GM19193 (cell line): ENCODE data around the gene ZBTB42.

ENCODE experiments used
- POLR2A ChIP-seq: IDR thresholded peaks from 4 replicates; pipeline ENCODE4 v1.6.1; 2011; ENCODE audit not compliant: insufficient read depth, insufficient read length; ENCODE audit errors: extremely low read depth

ZBTB42 gene

DNA sequence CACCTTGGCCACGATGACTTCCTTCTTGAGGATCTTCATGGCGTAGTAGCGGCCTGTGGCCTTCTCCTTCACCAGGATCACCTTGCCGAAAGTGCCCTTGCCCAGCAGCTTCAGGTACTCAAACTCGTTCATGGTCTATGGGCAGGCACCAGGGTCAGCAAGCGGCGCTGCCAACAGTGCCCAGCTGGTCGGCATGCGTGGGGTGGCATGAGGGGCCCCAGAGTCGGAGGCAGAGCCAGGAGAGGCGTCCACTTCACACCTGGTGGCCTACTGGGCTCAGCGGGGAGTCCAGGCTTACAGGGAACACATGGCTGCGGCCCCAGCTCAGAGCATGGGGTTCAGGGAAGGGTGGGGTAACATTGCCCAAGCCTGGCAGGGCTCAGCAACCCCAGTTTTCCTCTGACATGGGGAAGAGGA is 25.8 kb upstream of the ZBTB42 start:
- TF ChIP-seq POLR2A, result no peak

DNA sequence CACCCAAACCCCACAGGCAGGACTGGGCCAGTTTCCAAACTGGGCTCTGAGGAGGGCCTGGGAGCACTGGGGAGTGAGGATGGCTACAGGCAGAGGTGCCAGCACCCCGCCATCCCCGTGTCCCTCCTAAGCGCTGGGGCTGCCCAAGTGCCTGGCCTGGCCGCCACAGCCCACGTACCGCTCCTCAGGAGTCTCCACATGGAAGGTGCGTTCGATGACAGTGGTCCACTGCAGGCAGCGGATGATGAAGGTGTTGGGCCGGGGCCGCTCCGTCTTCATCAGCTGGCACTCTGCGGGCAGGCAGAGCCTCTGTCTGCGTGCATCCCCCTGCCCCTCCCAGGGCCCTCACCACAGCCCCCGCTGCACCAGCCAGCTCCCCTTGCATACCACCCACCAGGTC is 24.4 kb upstream of the ZBTB42 start:
- no peak for TF ChIP-seq POLR2A

DNA sequence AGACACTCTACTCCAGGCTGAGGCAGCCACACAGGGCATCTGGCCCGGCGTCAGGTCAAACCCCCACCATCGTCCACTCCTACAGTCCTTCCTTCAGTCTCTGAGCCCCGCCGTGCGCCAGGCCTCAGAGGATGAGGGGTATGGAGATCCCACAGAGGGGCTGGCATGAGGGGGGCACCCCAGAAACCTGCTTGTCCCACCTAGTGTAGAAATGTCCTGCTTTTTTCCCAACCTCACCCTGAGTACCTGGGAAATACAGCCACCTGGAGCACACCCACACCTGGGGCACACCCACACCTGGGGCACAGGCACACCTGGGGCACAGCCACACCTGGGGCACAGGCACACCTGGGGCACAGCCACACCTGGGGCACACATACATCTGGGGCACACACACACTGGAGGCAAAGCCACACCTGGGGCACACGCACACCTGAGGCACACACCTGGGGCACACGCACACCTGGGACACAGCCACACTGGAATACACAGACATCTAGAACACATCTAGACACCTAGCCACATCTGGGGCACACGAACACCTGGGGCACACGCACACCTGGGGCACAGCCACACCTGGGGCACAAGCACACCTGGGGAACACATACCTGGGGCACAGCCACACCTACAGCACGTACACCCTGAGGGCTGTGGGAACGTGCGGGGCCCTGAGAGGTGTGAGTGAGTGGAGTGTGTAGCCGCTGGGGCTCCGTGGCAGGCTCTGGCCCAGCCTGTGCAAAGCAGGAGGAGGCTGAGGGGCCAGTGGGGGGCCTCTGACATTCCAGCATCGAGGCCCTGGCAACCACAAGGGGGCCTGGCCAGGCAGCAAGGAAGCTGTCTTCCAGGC is 23.7 kb upstream of the ZBTB42 start:
- TF ChIP-seq POLR2A, result no peak

DNA sequence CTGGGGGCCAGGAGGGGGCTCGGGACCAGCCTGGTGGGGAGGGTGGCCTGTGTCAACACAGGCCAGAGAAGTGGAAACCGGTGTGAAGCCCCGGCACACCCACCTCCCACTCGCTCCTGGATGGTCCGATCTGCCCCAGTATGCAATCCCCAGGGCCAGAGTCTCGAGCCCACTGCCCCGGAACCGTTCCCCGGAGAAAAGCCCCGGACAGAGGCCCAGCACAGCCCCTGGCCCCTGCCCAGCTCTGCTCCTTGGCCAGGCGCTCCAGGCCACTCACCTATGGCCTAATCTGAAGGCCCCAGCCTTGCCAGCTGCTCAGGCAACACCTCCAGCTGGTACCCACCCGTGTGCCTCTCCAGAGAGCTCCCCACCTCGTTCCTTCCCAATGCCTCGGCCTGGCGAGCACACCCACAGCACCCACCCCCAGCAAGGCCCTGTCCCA is 23.1 kb upstream of the ZBTB42 start:
- TF ChIP-seq POLR2A, result no peak

DNA sequence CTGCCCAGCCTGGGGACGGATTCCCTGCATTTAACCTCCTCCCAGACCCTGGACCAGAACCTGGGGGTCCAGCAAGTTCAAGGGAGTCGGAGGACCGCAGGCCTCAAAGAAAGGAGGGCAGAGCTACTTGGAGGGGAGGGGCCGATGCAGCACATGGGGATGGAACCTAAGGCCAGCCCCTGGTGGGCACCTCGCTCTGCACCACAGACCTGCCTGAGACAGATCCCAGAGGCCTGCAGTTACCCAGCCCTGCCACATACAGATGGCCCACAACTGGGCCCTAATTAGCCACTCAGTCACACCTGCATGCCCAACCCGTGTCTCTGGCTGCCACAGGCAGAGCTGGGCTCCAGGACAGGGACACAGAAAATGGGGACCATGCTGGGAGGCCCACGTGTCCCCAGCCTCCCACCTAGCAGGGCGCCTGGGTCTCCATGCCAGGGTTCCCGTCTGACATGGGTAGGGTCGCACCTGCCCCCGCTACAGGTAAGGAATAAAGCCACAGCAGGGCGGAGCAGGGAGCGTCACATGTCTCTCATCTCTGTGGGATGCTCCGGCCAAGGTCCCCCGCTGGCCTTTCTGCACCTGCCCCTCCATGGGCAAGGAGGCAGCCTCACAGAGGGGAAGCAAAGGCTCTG is 22.1 kb upstream of the ZBTB42 start:
- no peak for TF ChIP-seq POLR2A

DNA sequence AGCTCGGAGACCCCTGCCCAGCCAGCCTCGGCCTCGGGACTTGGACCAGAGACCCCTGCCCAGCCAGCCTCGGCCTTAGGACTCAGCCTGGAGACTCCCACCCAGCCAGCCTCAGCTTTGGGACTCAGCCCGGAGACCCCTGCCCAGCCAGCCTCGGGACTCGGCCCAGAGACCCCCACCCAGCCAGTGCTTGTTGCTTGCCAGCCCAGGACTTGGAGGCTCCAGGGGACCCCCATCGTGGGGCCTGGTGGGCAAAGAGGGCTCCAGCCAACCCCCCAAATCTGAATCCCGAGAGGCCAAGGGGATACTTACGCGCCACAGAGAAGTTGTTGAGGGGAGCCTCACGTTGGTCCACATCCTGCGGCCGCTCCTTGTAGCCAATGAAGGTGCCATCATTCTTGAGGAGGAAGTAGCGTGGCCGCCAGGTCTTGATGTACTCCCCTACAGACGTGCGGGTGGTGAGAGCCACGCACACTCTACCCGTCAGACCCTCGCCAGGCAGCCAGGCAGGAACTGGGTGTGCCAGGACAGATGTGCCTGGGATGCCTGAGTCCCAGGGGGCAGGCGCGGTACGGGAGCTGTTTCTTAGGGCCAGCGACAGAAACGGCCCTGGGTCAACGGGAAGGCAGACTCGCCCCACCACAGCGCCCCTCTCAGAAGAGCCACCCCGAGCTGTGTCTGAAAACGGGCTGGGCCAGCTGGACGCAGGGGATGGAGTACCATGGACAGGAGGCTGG is 21.0 kb upstream of the ZBTB42 start:
- no peak for TF ChIP-seq POLR2A

DNA sequence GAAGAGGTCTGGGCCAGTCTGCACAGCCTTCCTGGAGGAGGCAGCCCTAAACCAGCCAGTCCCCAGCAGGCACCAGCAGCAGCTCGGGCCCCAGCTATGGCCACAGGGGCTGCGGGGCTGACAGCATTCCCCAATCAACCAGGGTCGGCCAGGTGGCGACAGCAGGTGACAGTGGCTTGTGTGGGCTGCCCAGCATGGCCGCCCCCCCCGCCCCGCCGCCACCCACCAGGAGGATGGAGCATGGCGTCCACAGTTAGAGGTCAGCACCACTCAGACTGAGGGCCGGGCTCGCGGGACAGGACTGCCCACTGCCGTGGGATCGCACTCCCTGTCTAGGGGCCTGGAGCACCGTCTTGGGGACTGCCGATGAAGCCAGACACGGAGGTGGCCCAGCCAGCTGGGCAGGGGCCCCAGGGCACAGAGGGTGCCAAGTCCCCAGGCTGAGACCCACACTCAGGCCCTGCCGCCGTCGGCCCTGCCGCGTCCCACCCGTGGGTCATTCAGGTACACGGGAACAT is 20.3 kb upstream of the ZBTB42 start:
- no peak for TF ChIP-seq POLR2A

DNA sequence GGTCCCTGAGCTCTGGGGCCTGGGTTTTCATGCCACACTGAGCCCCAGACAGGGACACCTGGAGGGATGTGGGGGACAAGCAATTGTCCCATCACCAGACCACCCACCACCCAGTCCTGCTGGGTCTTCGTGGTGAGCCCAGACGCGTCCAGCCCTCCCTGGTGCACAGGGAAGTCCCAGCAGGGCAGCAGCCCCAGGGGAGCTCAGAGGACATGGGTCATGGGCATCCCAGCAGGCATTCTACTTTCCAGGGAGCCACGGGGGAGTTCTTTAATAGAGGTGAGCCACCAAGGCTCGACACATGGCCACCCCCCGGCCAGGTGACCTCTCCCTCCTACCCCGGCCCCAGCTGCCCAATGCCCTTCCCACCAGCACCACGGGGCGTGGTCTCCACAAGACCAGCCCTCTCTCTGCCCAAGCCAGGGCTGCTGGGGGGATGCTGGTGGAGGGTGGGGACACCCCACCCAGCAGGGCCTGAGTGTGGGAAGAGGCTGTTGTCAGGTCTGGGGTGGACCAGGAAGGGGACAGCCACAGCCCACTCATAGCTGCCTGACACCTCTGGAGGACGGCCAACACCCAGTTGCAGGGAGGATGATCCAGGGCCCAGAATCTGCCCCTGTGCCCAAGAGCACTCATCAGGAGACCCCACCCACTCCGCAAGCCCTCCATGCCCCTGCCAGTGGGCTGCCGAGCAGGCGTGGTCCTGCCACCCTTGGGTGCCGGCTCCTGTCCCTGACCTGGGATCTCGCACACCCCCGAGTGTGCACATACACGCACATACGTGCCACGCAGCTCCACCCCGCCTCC is 19.4 kb upstream of the ZBTB42 start:
- TF ChIP-seq POLR2A, result no peak

DNA sequence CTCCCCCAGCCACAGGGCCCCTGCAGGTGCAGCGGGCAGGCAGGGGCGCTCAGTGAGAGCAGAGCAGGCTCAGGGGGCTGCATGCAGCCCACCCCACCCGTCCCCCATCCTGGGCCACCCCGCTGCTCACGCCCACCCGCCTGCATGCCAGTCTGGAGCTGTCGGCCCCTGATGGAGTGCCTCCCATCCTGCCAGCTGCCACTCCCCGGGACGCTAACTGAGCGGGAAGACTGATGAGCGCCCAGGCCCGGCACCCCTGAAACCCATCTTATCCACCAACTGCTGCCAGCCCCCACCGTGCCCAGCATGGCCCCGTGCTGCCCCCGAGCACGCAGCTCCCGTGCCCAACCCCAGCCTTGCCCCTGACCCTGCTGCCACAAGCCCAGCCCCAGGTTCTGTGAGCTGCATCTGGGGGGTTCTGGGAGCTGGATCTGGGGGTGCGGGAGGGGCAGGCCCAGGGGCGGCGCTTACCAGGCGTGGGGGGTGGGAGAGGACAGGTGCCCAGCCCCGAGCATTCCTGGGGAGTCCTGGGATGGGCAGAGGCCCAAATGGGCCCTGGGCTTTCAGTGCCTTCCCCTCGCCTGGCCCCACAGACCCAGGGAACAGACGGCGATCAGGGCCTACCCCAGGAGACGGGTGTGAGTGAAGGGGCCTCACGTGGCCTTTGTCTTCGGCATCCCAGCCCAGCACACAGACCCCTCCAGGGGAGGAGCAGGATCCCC is 18.7 kb upstream of the ZBTB42 start:
- no peak for TF ChIP-seq POLR2A

DNA sequence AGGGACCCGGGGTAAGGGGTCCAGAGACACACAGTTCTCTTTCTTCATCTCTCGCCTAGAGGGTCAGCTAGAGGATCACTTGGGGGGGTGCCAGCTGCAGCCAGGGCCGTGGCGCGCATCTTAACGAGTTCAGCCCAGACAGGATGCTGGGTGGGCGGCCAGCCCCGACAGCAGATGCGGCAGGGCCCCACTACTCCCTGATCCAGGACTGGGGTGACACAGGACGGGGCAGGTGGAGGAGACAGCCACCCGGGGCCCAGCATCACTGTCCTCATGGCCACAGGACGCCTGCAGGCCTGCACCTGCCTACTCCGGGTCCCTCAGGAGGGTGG is 18.1 kb upstream of the ZBTB42 start:
- no peak for TF ChIP-seq POLR2A

DNA sequence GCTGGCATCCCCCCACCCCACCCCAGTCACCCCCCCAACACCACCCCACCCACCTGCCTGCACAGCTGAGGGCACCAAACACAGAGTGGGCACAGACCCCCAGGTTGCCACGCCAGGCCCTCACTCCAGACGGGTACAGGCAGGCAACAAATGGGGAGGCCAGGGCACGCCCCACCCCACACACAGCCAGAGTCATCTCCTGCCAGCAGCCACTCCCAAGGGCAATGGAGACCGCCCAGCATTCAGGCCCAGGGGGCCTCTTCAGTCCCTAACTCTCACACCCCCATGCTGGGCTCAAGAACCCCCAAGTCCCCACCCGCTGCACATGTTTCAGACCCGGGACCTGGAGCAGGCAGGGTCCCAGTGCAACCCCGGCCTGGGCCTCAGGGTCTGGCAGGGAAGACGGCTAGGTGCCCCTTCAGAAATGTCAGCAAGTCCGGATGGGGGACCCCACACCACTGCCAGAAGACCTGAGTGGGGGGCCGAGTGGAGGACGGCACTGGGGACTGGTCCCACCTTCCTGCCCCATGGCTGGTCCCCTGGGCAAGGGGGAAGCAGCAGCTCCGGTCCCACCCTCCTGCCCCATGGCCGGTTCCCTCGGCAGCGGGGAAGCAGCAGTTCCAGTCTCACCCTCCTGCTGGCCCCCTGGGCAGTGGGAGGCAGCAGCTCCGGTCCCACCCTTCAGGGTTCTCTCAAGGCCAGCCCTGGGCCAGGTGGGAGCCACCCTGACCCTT is 17.2 kb upstream of the ZBTB42 start:
- no peak for TF ChIP-seq POLR2A

DNA sequence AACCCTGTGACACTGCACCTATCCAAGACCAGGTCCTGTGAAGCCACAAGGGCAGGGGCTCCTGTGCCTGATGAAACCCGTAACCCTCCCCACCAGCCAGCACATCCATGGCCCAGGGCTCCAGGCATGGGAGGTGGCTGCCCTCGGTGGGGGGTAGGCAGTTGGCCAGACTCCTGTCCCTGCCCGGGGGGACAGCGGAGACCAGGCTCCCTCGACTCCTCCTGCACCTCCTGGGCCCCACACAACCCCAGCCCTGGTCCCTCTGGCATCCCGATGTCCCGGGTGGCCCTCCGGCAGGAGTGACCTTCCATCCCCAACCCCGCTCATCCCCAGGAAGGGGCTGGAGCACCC is 16.7 kb upstream of the ZBTB42 start:
- no peak for TF ChIP-seq POLR2A
